GM06990 (cell line): ENCODE results near the gene HMBS.

Source experiments
- DNase-seq: peaks from one replicate; pipeline ENCODE4 v3.0.0-alpha.2; 2011; ENCODE audit not compliant: insufficient read length; ENCODE audit errors: extremely low read depth
- H3K27me3 ChIP-seq: replicated peaks from 2 replicates; pipeline ENCODE4 v1.6.0; 2011; ENCODE audit warnings: low read length; ENCODE audit not compliant: control insufficient read depth, insufficient read depth
- H3K36me3 ChIP-seq: 2 replicates; pipeline ENCODE4 v1.5.1; 2011; ENCODE audit warnings: low read length; ENCODE audit not compliant: control insufficient read depth, insufficient read depth
- H3K4me3 ChIP-seq: replicated peaks from 2 replicates; pipeline ENCODE4 v1.5.1; 2011; ENCODE audit warnings: low read depth, mild to moderate bottlenecking, control low read depth, low read length
- TF ChIP-seq, protein P1 (sequence below): IDR thresholded peaks from 2 replicates; pipeline ENCODE4 v1.5.1; 2011; ENCODE audit warnings: low read length, control low read depth, mild to moderate bottlenecking, inconsistent platforms; ENCODE audit not compliant: insufficient read depth, poor library complexity, severe bottlenecking

Gene HMBS

DNA sequence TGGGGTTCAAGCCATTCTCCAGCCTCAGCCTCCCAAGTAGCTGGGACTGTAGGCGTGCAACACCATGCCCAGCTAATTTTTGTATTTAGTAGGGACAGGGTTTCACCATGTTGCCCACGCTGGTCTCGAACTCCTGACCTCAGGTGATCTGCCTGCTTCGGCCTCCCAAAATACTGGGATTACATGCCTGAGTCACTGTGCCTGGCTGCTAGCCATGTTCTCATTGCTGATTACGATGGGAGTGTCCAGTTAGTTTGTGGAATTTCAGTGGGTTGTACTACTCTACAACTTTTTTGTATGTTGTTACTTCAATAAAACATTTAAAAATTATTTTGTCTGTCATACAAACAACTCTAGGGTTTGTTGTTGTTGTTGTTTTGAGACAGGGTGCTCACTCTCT, 21.9 kb upstream of the HMBS start:
- TF ChIP-seq, protein P1, sequence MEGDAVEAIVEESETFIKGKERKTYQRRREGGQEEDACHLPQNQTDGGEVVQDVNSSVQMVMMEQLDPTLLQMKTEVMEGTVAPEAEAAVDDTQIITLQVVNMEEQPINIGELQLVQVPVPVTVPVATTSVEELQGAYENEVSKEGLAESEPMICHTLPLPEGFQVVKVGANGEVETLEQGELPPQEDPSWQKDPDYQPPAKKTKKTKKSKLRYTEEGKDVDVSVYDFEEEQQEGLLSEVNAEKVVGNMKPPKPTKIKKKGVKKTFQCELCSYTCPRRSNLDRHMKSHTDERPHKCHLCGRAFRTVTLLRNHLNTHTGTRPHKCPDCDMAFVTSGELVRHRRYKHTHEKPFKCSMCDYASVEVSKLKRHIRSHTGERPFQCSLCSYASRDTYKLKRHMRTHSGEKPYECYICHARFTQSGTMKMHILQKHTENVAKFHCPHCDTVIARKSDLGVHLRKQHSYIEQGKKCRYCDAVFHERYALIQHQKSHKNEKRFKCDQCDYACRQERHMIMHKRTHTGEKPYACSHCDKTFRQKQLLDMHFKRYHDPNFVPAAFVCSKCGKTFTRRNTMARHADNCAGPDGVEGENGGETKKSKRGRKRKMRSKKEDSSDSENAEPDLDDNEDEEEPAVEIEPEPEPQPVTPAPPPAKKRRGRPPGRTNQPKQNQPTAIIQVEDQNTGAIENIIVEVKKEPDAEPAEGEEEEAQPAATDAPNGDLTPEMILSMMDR = no peak
- Histone ChIP-seq H3K4me3 (no peak overlapping the region), H3K36me3 (no peaks in the 10 kb centered on the region; the same call in 1 of the 2 replicates), H3K27me3 (no peaks in the 10 kb centered on the region)
- DNase-seq = no peak

DNA sequence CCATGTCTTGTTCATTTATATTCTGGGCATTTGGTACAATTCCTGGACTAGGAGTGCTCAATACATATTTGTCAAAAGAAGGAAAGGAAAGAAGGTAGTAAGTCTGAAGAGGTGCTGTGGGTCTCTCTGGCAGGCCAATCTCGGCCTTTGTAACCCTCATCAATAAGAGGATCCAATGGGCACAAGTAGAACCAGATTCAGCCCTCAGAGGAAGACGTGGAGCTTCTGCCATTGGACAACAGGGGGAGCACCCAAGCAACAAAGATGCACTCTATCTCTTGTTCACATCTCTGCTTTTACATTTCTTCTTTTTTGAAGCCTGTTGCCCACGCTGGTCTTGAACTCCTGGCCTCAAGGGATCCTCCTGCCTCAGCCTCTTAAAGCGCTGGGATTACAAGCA, 19.3 kb upstream of the HMBS start:
- TF ChIP-seq, protein P1 = peak; percentile 72
- Histone ChIP-seq H3K36me3 (no peaks in the 10 kb centered on the region; the same call in 1 of the 2 replicates), H3K27me3 (no peaks in the 10 kb centered on the region), H3K4me3 (no peak overlapping the region)
- no peak for DNase-seq

- peak; percentile 97 for DNase-seq
- TF ChIP-seq, protein P1 = no peak
- no peaks in the 10 kb centered on the region for H3K27me3 ChIP-seq
- H3K36me3 ChIP-seq = peaks cover 5% of the 10 kb centered on the region
- H3K4me3 ChIP-seq = peak within 1 kb of the TSS; percentile 99
These were observed 17.1 kb upstream of the HMBS start, which contains the start of gene VPS11 for GRCh38 chr11:119067371-119068222. VPS11 (plus strand) TSS chr11:119067818; CDS start chr11:119067824, 6 bp downstream.

DNA sequence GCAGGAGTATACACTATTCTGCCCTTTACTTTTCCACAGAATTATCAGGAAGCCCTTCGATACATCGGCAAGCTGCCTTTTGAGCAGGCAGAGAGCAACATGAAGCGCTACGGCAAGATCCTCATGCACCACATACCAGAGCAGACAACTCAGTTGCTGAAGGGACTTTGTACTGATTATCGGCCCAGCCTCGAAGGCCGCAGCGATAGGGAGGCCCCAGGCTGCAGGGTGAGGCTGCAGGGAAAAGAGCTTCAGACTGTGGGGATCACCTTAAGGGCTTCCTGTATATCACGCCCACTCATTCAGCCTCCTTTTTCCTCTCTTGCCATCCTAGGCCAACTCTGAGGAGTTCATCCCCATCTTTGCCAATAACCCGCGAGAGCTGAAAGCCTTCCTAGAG, 6.8 kb upstream of the HMBS start:
- H3K4me3 ChIP-seq = no peak overlapping the region
- H3K36me3 ChIP-seq = peaks cover 40% of the 10 kb centered on the region
- H3K27me3 ChIP-seq = no peaks in the 10 kb centered on the region
- no peak for DNase-seq
- TF ChIP-seq, protein P1 = no peak

- no peak for DNase-seq
- TF ChIP-seq, protein P1 = no peak
- no peaks in the 10 kb centered on the region for H3K27me3 ChIP-seq
- H3K4me3 ChIP-seq = no peak overlapping the region
- H3K36me3 ChIP-seq = peaks cover 30% of the 10 kb centered on the region
These were observed 5.8 kb upstream of the HMBS start for GRCh38 chr11:119078675-119079420.
